MM.1S (cell line): Measurements from ENCODE around the gene COL13A1.

Experiments
- DNase-seq: peaks from one replicate; pipeline ENCODE4 v3.0.0-alpha.2; 2015
- H2AFZ ChIP-seq: fragments of 300-600 bp; sonication (generic); 2 replicates; pipeline ENCODE4 v1.6.0; 2016; ENCODE audit warnings: antibody characterized with exemption, low read length
- H3F3A ChIP-seq: fragments of 300-600 bp; sonication (generic); 2 replicates; pipeline ENCODE4 v1.6.1; 2016; ENCODE audit warnings: mild to moderate bottlenecking, antibody characterized with exemption, low read length, moderate library complexity, mixed read lengths; ENCODE audit not compliant: insufficient read depth
- H3K27ac ChIP-seq: fragments of 300-600 bp; sonication (generic); 2 replicates; pipeline ENCODE4 v1.5.1; 2016; ENCODE audit warnings: mild to moderate bottlenecking, low read length
- H3K27me3 ChIP-seq: fragments of 300-600 bp; sonication (generic); replicated peaks from 2 replicates; pipeline ENCODE4 v1.6.0; 2016; ENCODE audit warnings: low read length; ENCODE audit not compliant: insufficient read depth
- H3K36me3 ChIP-seq: fragments of 300-600 bp; sonication (generic); replicated peaks from 2 replicates; pipeline ENCODE4 v1.6.1; 2016; ENCODE audit warnings: mild to moderate bottlenecking, low read length, mixed read lengths; ENCODE audit not compliant: insufficient read depth
- H3K4me1 ChIP-seq: fragments of 300-600 bp; sonication (generic); 2 replicates; pipeline ENCODE4 v1.6.1; 2016; ENCODE audit warnings: low read length, mixed read lengths
- H3K4me2 ChIP-seq: fragments of 300-600 bp; sonication (generic); 2 replicates; pipeline ENCODE4 v1.6.0; 2016; ENCODE audit warnings: low read depth, low read length
- H3K4me3 ChIP-seq: fragments of 300-600 bp; sonication (generic); 2 replicates; pipeline ENCODE4 v1.5.1; 2016; ENCODE audit warnings: low read length, mixed read lengths
- H3K79me2 ChIP-seq: fragments of 300-600 bp; sonication (generic); 2 replicates; pipeline ENCODE4 v1.6.1; 2016; ENCODE audit warnings: mixed run types, low read length, mixed read lengths
- H3K9ac ChIP-seq: fragments of 300-600 bp; sonication (generic); 2 replicates; pipeline ENCODE4 v1.6.1; 2016; ENCODE audit warnings: low read length, mixed read lengths
- H3K9me2 ChIP-seq: fragments of 300-600 bp; sonication (generic); replicated peaks from 2 replicates; pipeline ENCODE4 v1.6.1; 2016; ENCODE audit warnings: mild to moderate bottlenecking, low read length, mixed read lengths; ENCODE audit not compliant: insufficient read depth
- H3K9me3 ChIP-seq: fragments of 300-600 bp; sonication (generic); replicated peaks from 2 replicates; pipeline ENCODE4 v1.6.1; 2016; ENCODE audit warnings: mild to moderate bottlenecking, low read length, mixed read lengths; ENCODE audit not compliant: insufficient read depth
- H4K20me1 ChIP-seq: fragments of 300-600 bp; sonication (generic); 2 replicates; pipeline ENCODE4 v1.6.1; 2016; ENCODE audit warnings: mild to moderate bottlenecking, low read length, moderate library complexity, mixed read lengths; ENCODE audit not compliant: insufficient read depth
- CTCF ChIP-seq: fragments of 300-600 bp; sonication (generic); IDR thresholded peaks from 2 replicates; pipeline ENCODE4 v1.5.1; 2016; ENCODE audit warnings: antibody characterized with exemption, low read length, mixed read lengths
- EZH2 ChIP-seq: fragments of 300-600 bp; sonication (generic); optimal IDR thresholded peaks from 2 replicates; pipeline ENCODE3; 2017; ENCODE audit warnings: low read depth, mild to moderate bottlenecking, antibody characterized with exemption, low read length, mixed read lengths
- EZH2phosphoT487 ChIP-seq: fragments of 300-600 bp; sonication (generic); IDR thresholded peaks from 2 replicates; pipeline ENCODE4 v1.6.1; 2018; ENCODE audit warnings: antibody characterized with exemption, low read length

Gene COL13A1

GRCh38 chr10:69934768-69935167 lies 133.1 kb downstream of the COL13A1 start:
- no peak for TF ChIP-seq CTCF
- TF ChIP-seq EZH2phosphoT487, result no peak
- TF ChIP-seq EZH2, result no peak

GRCh38 chr10:69936091-69936490 lies 134.4 kb downstream of the COL13A1 start:
- H3K36me3 ChIP-seq, result no peaks in the 10 kb centered on the region
- no peaks in the 10 kb centered on the region for H3K9me2 ChIP-seq
- no peaks in the 10 kb centered on the region for H3K4me1 ChIP-seq
- H3K9me3 ChIP-seq, result no peaks in the 10 kb centered on the region
- peaks cover 12% of the 10 kb centered on the region for H3K27me3 ChIP-seq
- DNase-seq, result peak; percentile 35
- peak; percentile 34 for TF ChIP-seq CTCF
- TF ChIP-seq EZH2phosphoT487, result no peak
- TF ChIP-seq EZH2, result no peak
- no peak overlapping the region for H3K4me3 ChIP-seq
- H3F3A ChIP-seq, result no peaks in the 10 kb centered on the region
- H2AFZ ChIP-seq, result no peak overlapping the region
- no peaks in the 10 kb centered on the region for H3K79me2 ChIP-seq
- no peak overlapping the region for H3K27ac ChIP-seq
- no peak overlapping the region for H3K9ac ChIP-seq
- H4K20me1 ChIP-seq, result no peaks in the 10 kb centered on the region
- no peak overlapping the region for H3K4me2 ChIP-seq

More at GRCh38 chr10:69934768-69935167, 133.1 kb downstream of the COL13A1 start:
- H3K9me3 ChIP-seq, result no peaks in the 10 kb centered on the region
- H3K36me3 ChIP-seq, result no peaks in the 10 kb centered on the region
- no peaks in the 10 kb centered on the region for H3K9me2 ChIP-seq
- no peak overlapping the region for H3K27ac ChIP-seq
- no peaks in the 10 kb centered on the region for H3K4me1 ChIP-seq
- no peak overlapping the region for H3K9ac ChIP-seq
- peaks cover 16% of the 10 kb centered on the region for H3K27me3 ChIP-seq
- H3F3A ChIP-seq, result no peaks in the 10 kb centered on the region
- no peak for DNase-seq
- no peak overlapping the region for H2AFZ ChIP-seq
- no peak overlapping the region for H3K4me2 ChIP-seq
- H3K4me3 ChIP-seq, result no peak overlapping the region
- no peaks in the 10 kb centered on the region for H3K79me2 ChIP-seq
- no peaks in the 10 kb centered on the region for H4K20me1 ChIP-seq

- TF ChIP-seq CTCF (no peak), EZH2 (no peak), EZH2phosphoT487 (no peak)
- no peaks in the 10 kb centered on the region for H3K79me2 ChIP-seq
- peaks cover 32% of the 10 kb centered on the region for H3K27me3 ChIP-seq
- no peak overlapping the region for H3K4me2 ChIP-seq
- H3F3A ChIP-seq, result no peaks in the 10 kb centered on the region
- DNase-seq, result no peak
- no peaks in the 10 kb centered on the region for H3K4me1 ChIP-seq
- H3K9me2 ChIP-seq, result no peaks in the 10 kb centered on the region
- no peaks in the 10 kb centered on the region for H3K36me3 ChIP-seq
- no peak overlapping the region for H3K9ac ChIP-seq
- H3K27ac ChIP-seq, result no peak overlapping the region
- H2AFZ ChIP-seq, result no peak overlapping the region
- no peaks in the 10 kb centered on the region for H4K20me1 ChIP-seq
- H3K9me3 ChIP-seq, result no peaks in the 10 kb centered on the region
- H3K4me3 ChIP-seq, result no peak overlapping the region
Measured at GRCh38 chr10:69938541-69938991, 136.9 kb downstream of the COL13A1 start.
